ENCODE measurements around the gene FGF14.

Gene FGF14

GRCh38 chr13:101757446-101758039 is 644.3 kb downstream of the FGF14 start:
- no peak for DNase-seq

DNA sequence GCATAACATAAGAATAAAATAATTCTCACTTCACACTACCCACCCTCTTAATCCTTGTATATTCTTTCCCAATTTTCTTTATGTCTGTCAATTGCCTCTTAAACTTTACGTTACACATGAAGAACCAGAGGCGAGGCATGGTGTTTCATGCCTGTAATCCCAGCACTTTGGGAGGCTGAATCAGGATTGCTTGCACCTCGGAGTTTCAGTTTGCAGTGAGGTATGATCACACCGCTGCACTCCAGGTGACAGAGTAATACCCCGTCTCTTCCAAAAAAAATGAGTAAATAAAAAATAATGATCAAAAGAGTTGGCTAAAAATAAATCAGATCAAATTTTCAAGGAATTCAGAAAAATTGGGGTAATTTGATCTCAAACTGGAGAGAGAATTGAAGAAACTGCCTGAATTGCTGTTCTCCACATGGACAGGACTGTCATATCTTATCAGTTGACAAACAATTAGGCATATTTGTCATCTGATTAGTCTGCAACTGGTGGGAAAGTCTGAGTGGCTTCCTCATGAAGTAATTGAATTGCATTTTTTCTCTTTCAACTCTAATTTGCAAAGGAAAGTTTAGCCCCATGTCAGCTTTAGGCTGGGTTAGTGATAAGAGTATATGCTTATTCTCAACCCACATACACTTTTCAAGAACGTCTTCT is 646.5 kb downstream of the FGF14 start:
- no peak for DNase-seq

DNA sequence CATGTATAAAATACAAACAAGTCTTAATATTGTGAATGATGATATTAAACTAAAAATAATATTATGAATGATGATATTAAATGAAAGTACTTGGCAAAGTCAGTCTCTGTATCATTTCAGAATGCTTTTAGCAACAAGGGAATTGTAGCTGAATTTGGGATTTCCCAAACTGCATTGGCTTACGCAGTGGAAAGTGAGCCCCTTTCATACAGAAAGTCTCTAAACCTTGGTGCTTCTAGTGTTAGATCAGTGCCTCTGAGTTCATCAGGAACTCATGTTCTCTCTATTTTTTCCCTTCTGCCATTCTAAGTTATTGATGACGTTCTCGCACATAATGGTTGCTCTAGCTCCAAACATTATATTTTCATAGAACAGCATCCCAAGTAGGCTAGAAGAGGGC is 649.4 kb downstream of the FGF14 start:
- DNase-seq: no peak

DNA sequence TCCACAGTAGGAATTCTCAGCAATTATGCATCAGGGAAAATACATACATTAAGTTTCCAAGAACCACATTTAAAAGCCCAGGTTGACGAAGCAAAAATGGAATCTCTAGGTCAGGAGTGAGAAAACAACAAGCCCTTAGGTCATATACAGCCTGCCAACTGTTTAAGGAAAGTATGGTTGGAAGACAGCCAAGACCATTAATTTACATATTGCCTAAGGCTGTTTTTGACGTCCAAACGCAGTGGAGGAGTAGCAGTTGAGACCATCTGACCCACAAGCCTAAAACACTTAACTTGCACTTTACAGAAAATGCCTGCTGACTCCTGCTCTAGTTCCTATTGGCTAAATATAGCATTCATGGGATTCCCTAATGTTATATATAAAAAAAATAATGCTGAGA is 650.4 kb downstream of the FGF14 start:
- no peak for DNase-seq

DNA sequence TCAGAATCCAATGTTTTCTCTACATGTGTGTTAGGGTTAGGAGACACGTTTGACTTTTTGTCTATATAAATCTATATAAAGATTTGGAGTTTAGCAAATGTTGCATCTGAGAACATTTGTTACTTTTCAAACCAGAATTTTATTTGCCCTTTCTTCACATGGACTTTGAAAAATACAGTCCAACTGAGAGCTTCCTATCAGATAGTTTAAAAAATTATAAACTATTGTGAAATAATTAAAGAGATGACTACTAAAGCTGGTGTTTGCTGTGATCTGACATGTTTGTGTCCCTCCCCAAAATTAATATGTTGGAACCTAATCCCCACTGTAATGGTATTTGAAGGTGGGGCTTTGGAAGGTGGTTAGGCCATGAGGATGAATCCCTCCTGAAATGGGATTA is 652.3 kb downstream of the FGF14 start:
- DNase-seq: no peak

DNA sequence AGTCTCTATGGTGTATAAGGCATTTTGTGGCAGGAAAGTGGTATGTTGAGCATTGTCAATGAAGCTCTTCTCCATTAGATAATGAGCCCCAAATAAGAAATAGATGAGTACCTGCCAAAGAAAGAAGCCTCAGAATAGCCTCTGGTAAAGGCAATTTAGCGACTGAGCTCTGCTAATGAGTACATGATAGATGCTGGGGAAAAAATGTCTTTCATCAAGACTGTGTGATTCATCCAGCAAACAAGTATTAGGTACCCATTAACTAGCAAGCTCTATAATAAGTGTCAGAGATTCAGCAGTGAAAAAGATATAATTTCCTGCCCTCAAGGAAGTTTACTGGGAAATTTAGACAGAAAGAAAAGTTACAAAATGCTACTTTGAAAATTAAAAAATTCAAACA is 654.8 kb downstream of the FGF14 start:
- DNase-seq: no peak

DNA sequence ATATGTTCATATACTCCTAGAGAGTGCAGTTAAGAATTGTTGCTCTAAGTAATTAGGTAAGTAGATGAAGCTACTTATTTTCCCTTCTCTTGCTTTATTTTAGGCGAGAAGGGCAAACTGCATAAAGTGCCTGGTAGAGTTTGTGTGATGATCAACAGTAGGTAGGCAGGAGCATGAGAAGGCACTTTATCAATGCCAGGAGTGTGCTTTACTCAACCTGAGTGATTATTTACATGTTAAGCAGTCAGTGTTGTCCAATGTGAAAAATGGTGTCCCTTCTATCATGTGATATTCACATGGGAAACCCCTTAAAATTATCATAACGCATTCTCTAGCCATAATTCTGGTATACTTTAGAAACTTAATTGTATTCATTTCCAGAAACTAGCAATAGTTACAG is 655.3 kb downstream of the FGF14 start:
- no peak for DNase-seq

- DNase-seq: no peak
These were observed 662.3 kb downstream of the FGF14 start for GRCh38 chr13:101739382-101740178.

DNA sequence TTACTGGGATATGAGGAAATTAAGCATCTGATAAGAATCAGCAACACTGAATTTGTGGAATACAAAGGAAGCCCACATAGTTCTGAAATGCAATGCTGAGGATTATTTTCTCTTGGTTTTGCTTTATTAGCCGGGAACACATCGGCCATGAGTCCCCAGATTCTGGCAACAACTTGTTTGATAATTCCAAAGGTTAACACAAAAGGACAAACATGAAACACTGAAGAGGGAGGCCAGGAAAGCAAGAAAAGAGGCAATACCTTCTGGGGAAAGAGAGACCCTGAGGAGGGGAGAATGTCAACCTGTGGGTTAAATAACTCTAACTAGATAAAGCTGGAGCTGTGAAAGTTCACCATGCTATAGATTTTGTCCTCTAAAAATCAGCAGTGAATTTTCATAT is 663.5 kb downstream of the FGF14 start:
- DNase-seq: no peak

GRCh38 chr13:101736566-101736965 is 665.3 kb downstream of the FGF14 start:
- no peak for DNase-seq

DNA sequence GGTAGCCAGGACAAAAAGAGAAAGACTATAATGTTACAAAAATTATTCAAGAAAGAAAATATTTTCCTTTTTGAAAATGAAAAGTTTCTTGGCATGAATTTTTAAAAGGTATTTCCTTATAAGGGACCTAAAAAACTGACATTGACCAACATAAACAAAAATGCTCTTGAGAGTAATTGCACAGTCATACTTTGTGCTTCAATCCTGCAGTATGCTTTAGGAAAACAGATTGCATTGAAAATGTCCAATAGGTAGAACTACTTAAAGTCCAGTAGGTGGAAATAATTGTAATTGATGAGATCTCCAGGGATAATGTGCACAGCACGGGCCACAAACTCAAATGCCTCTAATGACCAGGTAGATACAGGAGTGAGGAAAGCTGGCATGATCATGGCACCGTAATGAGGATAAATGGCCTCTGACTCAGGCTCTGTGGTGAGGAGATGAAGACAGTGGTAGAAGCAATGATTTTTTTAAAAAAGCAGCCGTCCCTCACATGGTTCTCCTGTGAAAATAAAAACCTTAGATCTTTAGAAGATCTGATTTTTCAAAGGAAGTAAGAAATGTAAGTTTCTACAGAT is 671.3 kb downstream of the FGF14 start:
- no peak for DNase-seq

DNA sequence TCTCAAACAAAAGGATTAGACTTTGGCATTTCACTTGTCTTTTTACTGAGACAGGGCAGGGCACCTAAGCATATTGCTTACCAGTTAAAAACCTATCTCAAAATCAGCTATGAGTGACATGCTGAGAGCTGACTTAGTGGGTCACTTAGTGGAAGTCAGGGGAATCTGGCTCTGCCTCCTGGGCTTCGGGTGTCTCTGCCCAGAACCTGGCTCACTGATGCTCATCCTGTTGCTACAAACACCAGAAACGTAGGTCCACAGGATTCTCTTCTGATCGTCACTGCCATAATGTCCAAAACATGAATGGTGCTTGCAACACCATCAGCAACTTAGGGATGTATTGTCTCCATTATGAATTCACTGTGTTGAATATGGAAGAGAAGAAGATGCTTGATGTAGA is 673.2 kb downstream of the FGF14 start:
- no peak for DNase-seq

- no peak for DNase-seq
These were observed 673.8 kb downstream of the FGF14 start for GRCh38 chr13:101728021-101728420.

GRCh38 chr13:101727118-101727517 is 674.7 kb downstream of the FGF14 start:
- no peak for DNase-seq

DNA sequence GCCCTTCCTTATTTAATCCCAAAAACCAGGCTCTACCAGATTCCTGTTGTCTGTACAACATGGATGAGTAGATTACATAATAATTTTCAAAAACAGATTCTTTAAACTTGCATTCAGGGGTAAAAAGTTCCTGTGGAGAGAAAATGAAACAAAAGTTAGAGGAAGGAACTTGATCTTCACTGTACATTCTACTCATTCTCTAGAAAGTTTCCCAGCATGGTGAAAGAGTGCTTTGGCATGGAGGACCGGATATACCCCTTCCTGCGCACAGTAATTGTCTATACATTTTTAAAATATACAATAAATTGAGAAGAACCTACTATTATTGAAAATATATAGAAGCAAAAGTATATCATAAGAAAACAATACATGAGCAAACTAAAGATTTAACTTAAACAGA is 675.2 kb downstream of the FGF14 start:
- DNase-seq: no peak

GRCh38 chr13:101718496-101718895 is 683.4 kb downstream of the FGF14 start:
- no peak for DNase-seq

DNA sequence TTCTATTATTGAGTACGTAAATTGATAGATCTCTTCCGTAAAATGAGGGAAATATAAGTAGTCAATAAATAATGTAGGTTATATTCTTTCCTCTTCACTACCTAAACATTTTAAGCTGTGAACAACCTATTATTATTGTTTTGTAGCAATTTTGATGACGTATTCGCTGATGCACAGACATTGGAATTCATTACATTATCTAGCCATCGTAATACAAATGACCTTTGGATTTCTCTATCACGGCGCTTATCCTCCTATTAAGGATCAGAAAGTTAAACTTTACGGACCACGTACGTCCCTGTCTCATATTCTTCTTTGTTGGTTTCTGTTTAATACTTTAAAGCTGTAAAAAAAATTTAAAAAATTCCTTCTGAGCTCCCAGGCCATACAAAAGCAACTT is 684.5 kb downstream of the FGF14 start:
- DNase-seq: no peak

DNA sequence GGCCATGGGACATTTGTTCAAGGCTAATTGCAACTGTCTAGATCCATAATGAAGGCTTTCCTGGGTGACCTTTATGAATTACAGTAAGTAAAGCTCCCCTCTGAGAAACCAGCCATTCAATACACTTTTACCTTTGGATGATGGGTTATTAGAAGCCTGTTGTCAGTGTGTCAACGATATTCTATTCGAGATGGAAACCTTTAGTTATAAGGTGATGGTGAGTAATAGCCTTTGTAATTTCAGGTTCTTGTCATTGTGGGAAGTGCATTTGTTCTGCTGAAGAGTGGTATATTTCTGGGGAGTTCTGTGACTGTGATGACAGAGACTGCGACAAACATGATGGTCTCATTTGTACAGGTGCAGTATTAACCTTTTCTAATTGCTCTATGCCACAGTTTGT is 687.7 kb downstream of the FGF14 start:
- DNase-seq: no peak

- DNase-seq: no peak
These were observed 689.9 kb downstream of the FGF14 start for GRCh38 chr13:101712026-101712348.

DNA sequence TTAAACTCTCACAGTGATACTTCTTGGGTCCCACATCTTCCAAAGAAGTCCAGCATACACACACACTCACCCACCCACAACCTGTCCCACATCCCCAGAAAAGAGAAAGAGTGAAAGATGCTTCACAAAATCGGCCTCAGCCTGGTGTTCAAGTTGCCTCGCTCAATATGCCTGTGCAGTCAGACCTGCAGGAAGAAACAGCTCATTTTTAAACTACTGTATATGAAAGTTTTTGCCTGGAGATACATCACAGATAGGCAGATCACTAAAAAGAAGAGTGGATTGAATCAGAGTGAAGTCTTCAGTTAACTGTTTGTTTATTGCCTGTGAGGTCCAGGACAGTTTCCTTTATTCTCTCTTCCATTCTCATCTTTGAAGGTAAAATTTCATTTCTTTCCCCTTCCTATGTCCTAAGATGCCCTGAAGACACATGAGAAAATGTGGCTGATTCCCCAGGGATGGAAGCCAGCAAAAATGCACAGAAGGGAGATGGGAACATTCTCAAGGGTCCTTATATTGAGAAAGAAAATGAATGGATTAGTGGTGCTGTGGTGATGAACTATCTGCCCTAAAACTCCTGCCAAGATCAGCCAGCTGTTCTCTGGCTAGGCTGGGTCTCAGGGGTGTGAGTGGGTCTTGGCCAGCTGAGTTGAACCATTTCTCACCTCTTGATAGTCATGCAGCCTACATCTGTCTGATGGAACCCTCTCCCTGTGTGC is 690.4 kb downstream of the FGF14 start:
- no peak for DNase-seq

GRCh38 chr13:101709952-101710351 is 691.9 kb downstream of the FGF14 start:
- no peak for DNase-seq

- no peak for DNase-seq
These were observed 693.7 kb downstream of the FGF14 start for GRCh38 chr13:101708115-101708514.

DNA sequence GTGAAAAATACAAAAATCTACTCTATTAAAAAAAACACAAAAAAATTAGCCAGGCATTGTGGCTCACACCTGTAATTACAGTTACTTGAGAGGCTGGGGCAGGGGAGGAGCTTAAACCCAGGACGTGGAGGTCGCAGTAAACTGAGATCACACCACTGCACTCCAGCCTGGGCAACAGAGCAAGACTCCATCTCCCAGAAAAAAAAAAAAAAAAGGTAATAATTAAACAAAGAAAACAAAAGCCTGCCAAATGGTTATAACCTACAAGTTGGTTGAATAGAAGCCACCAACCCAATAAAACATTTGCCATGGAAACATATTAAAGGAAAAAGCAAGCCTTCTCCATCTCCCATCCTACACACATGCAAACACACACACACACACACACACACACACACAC is 694.2 kb downstream of the FGF14 start:
- no peak for DNase-seq

Data from activated effector memory CD4-positive, alpha-beta T cell treated with anti-CD3 and anti-CD28 coated beads, Interleukin-2, amount 50 U/mL, for 16 hours (primary cell).